H9 (cell line): Measurements from ENCODE around the gene TSHZ1. TPM values are rescaled to one million over a fixed set of nuclear protein-coding genes. Genes with fewer than 3 reads are reported as not detected.

Source experiments
- DNase-seq: peaks from one replicate; pipeline ENCODE4 v3.0.0-alpha.2; 2017
- H2AFZ ChIP-seq: one replicate; pipeline ENCODE4 v1.6.1; 2013; ENCODE audit warnings: mild to moderate bottlenecking, low read length, control low read depth, moderate library complexity
- H2AK5ac ChIP-seq: 2 replicates; pipeline ENCODE4 v1.6.1; 2013; ENCODE audit warnings: low read length, control low read depth, mixed read lengths; ENCODE audit not compliant: insufficient read length
- H2BK120ac ChIP-seq: one replicate; pipeline ENCODE4 v1.6.1; 2013; ENCODE audit warnings: low read depth, mild to moderate bottlenecking, low read length, control low read depth, inconsistent platforms; ENCODE audit not compliant: poor library complexity, severe bottlenecking
- H2BK12ac ChIP-seq: 2 replicates; pipeline ENCODE4 v1.6.1; 2013; ENCODE audit warnings: low read length, control low read depth, mixed read lengths, low read depth; ENCODE audit not compliant: insufficient read length
- H2BK15ac ChIP-seq: 2 replicates; pipeline ENCODE4 v1.6.1; 2013; ENCODE audit warnings: low read depth, low read length, control low read depth
- H2BK20ac ChIP-seq: one replicate; pipeline ENCODE4 v1.6.1; 2013; ENCODE audit warnings: low read depth, mild to moderate bottlenecking, low read length, control low read depth, inconsistent platforms; ENCODE audit not compliant: poor library complexity, severe bottlenecking
- H2BK5ac ChIP-seq: 2 replicates; pipeline ENCODE4 v1.6.1; 2013; ENCODE audit warnings: low read length, control low read depth, mixed read lengths; ENCODE audit not compliant: insufficient read length
- H3K14ac ChIP-seq: 2 replicates; pipeline ENCODE4 v1.6.1; 2013; ENCODE audit warnings: low read length, control low read depth; ENCODE audit not compliant: insufficient read depth
- H3K18ac ChIP-seq: 2 replicates; pipeline ENCODE4 v1.6.1; 2013; ENCODE audit warnings: low read depth, mild to moderate bottlenecking, mixed read lengths, low read length, control low read depth; ENCODE audit not compliant: insufficient read length
- H3K23ac ChIP-seq: 2 replicates; pipeline ENCODE4 v1.6.1; 2013; ENCODE audit warnings: low read length, control low read depth, mixed read lengths, low read depth; ENCODE audit not compliant: insufficient read length
- H3K23me2 ChIP-seq: 2 replicates; pipeline ENCODE4 v1.6.1; 2013; ENCODE audit warnings: low read depth, mild to moderate bottlenecking, mixed read lengths, low read length, control low read depth; ENCODE audit not compliant: insufficient read length, poor library complexity, severe bottlenecking
- H3K27ac ChIP-seq: 2 replicates; pipeline ENCODE4 v1.5.1; 2013; ENCODE audit warnings: low read length, control low read depth, mixed read lengths, low read depth; ENCODE audit not compliant: insufficient read length
- H3K27me3 ChIP-seq: 2 replicates; pipeline ENCODE4 v1.6.1; 2013; ENCODE audit warnings: low read length, control low read depth, inconsistent platforms; ENCODE audit not compliant: insufficient read depth
- H3K4ac ChIP-seq: 2 replicates; pipeline ENCODE4 v1.6.1; 2013; ENCODE audit warnings: low read depth, mild to moderate bottlenecking, control low read depth, inconsistent platforms, low read length, moderate library complexity
- H3K4me1 ChIP-seq: 2 replicates; pipeline ENCODE4 v1.6.1; 2013; ENCODE audit warnings: low read length, control low read depth, inconsistent platforms; ENCODE audit not compliant: insufficient read depth
- H3K4me2 ChIP-seq: 2 replicates; pipeline ENCODE4 v1.6.1; 2013; ENCODE audit warnings: low read length, control low read depth, mixed read lengths; ENCODE audit not compliant: insufficient read length, insufficient read depth
- H3K56ac ChIP-seq: 2 replicates; pipeline ENCODE4 v1.6.1; 2013; ENCODE audit warnings: low read depth, mild to moderate bottlenecking, mixed read lengths, low read length, control low read depth; ENCODE audit not compliant: insufficient read length
- H3K79me1 ChIP-seq: 2 replicates; pipeline ENCODE4 v1.6.1; 2013; ENCODE audit warnings: low read depth, mild to moderate bottlenecking, moderate library complexity, low read length, control low read depth, inconsistent platforms; ENCODE audit not compliant: insufficient read depth, poor library complexity, severe bottlenecking
- H3K79me2 ChIP-seq: 2 replicates; pipeline ENCODE4 v1.6.1; 2013; ENCODE audit warnings: low read length, control low read depth, inconsistent platforms; ENCODE audit not compliant: insufficient read depth
- H3K9ac ChIP-seq: 2 replicates; pipeline ENCODE4 v1.6.1; 2013; ENCODE audit warnings: low read length, control low read depth, mixed read lengths; ENCODE audit not compliant: insufficient read length; ENCODE audit errors: extremely low read depth
- H3K9me3 ChIP-seq: one replicate; pipeline ENCODE4 v1.6.1; 2013; ENCODE audit warnings: low read depth, low read length, inconsistent platforms; ENCODE audit not compliant: control insufficient read depth
- H3T11ph ChIP-seq: one replicate; pipeline ENCODE4 v1.6.1; 2013; ENCODE audit warnings: mild to moderate bottlenecking, low read length, control low read depth, inconsistent platforms
- H4K20me1 ChIP-seq: one replicate; pipeline ENCODE4 v1.6.1; 2013; ENCODE audit not compliant: control insufficient read depth, insufficient read length, insufficient read depth
- H4K5ac ChIP-seq: 2 replicates; pipeline ENCODE4 v1.6.1; 2013; ENCODE audit warnings: low read depth, mild to moderate bottlenecking, mixed read lengths, low read length, control low read depth; ENCODE audit not compliant: insufficient read length
- H4K8ac ChIP-seq: replicated peaks from 2 replicates; pipeline ENCODE4 v1.6.1; 2013; ENCODE audit warnings: low read length, control low read depth, mixed read lengths, low read depth; ENCODE audit not compliant: insufficient read length
- H4K91ac ChIP-seq: 2 replicates; pipeline ENCODE4 v1.6.1; 2013; ENCODE audit warnings: low read depth, mild to moderate bottlenecking, moderate library complexity, mixed read lengths, low read length, control low read depth; ENCODE audit not compliant: insufficient read length
- H3K27ac Mint-ChIP-seq, 3 experiments: 2 replicates in 2 of 3; 3 replicates in 1 of 3; pipeline ENCODE4 v1.8.0; 2020 to 2021; ENCODE audit warnings: mixed read lengths in 3 of 3, mild to moderate bottlenecking in 1 of 3, moderate library complexity in 1 of 3
- H3K27me3 Mint-ChIP-seq: 2 replicates; pipeline ENCODE4 v1.8.0; 2021; ENCODE audit warnings: low read depth, mild to moderate bottlenecking, moderate library complexity, mixed read lengths
- H3K36me3 Mint-ChIP-seq, 3 experiments: 2 replicates in 2 of 3; 3 replicates in 1 of 3; pipeline ENCODE4 v1.8.0; 2020 to 2021; ENCODE audit warnings: low read depth in 3 of 3, mixed read lengths in 3 of 3; ENCODE audit not compliant: insufficient read depth in 1 of 3
- H3K4me1 Mint-ChIP-seq, 2 experiments: 2 replicates each; pipeline ENCODE4 v1.8.0; 2020; ENCODE audit warnings: mixed read lengths in 2 of 2
- H3K4me3 Mint-ChIP-seq, 2 experiments: 2 replicates in 1 of 2; 3 replicates in 1 of 2; pipeline ENCODE4 v1.8.0; 2020 to 2021; ENCODE audit warnings: mild to moderate bottlenecking in 2 of 2, mixed read lengths in 2 of 2, moderate library complexity in 1 of 2
- H3K9me3 Mint-ChIP-seq, 2 experiments: 2 replicates in 1 of 2; 3 replicates in 1 of 2; pipeline ENCODE4 v1.8.0; 2020; ENCODE audit warnings: mild to moderate bottlenecking in 2 of 2, mixed read lengths in 2 of 2, moderate library complexity in 1 of 2
- CTCF ChIP-seq: fragments of 200-600 bp; sonication (generic); conservative IDR thresholded peaks from 3 replicates; pipeline ENCODE4 v1.8.0; 2021; ENCODE audit warnings: antibody characterized with exemption, mild to moderate bottlenecking
- WGBS: extraction: QIAGEN DNeasy Blood & Tissue Kit; methylation state at CpG from one replicate; pipeline ENCODE4 v1.1.7; 2013; ENCODE audit warnings: missing lambda C conversion rate, low lambda C conversion rate, mixed read lengths; ENCODE audit not compliant: insufficient read length; ENCODE audit errors: extremely low coverage; 5-methylcytosine and 5-hydroxymethylcytosine counted together
- total RNA-seq: library from RNA; stranded (reverse); gene quantifications from 2 replicates; pipeline ENCODE4 v1.2.1, GENCODE V29; 2021

TSHZ1 gene
- total RNA-seq, 1 experiment from 2014 or later, result 0.15 TPM

- H3K27me3 Mint-ChIP-seq, result no peaks in the 10 kb centered on the region
- Histone ChIP-seq H3K4ac (no peak overlapping the region), H3K9ac (no peak overlapping the region), H3T11ph (no peak overlapping the region), H4K91ac (no peak overlapping the region), H2AFZ (no peak overlapping the region), H2BK12ac (no peak overlapping the region), H3K27me3 (no peaks in the 10 kb centered on the region), H4K8ac (no peak overlapping the region), H2BK120ac (no peak overlapping the region), H4K20me1 (no peaks in the 10 kb centered on the region), H3K23ac (no peak overlapping the region), H3K9me3 (no peaks in the 10 kb centered on the region), H2BK20ac (no peak overlapping the region), H3K79me2 (no peaks in the 10 kb centered on the region), H3K14ac (no peak overlapping the region), H2BK5ac (no peak overlapping the region), H3K56ac (no peak overlapping the region), H3K18ac (no peak overlapping the region), H2AK5ac (no peak overlapping the region), H3K79me1 (no peaks in the 10 kb centered on the region), H3K4me2 (no peak overlapping the region), H3K23me2 (no peaks in the 10 kb centered on the region), H4K5ac (no peak overlapping the region), H3K27ac (no peak overlapping the region), H3K4me1 (no peaks in the 10 kb centered on the region), H2BK15ac (no peak overlapping the region)
- no peak for TF ChIP-seq CTCF
- WGBS, result no CpG with 5 or more reads among the region's 2 CpGs
- H3K4me3 Mint-ChIP-seq, result no peak overlapping the region
- H3K4me1 Mint-ChIP-seq, result no peaks in the 10 kb centered on the region
- no peak for DNase-seq
- H3K27ac Mint-ChIP-seq, result no peak overlapping the region
- no peaks in the 10 kb centered on the region for H3K36me3 Mint-ChIP-seq
- H3K9me3 Mint-ChIP-seq, result no peaks in the 10 kb centered on the region; a peak in 1 of 5 replicates
Observed at GRCh38 chr18:75252136-75252535, 41.5 kb downstream of the TSHZ1 start.
